RWPE1 (cell line): ENCODE results near the gene RAB3C.

Source experiments
- CTCF ChIA-PET: fragments of 350-600 bp; sonication (Branson Sonifier 250); formaldehyde crosslinking; extraction: SDS; loops from one replicate; lab custom pipeline; 2021; lab: Yijun Ruan, JAX
- POLR2A ChIA-PET: fragments of 400-600 bp; formaldehyde crosslinking; extraction: SDS; loops from one replicate; lab custom pipeline; 2020; ENCODE audit warnings: antibody characterized with exemption; ENCODE audit not compliant: low non-redundant PET; lab: Yijun Ruan, JAX
- DNase-seq: peaks from one replicate; pipeline ENCODE4 v3.0.0; 2012; ENCODE audit warnings: low spot score
- H3K27ac ChIP-seq: fragments of 450-650 bp; 2 replicates; pipeline ENCODE4 v1.5.1; 2017
- TF ChIP-seq, protein P1 (sequence below): fragments of 450-650 bp; conservative IDR thresholded peaks from 2 replicates; pipeline ENCODE4 v1.5.1; 2017; ENCODE audit warnings: low read depth, mild to moderate bottlenecking

RAB3C gene

DNA sequence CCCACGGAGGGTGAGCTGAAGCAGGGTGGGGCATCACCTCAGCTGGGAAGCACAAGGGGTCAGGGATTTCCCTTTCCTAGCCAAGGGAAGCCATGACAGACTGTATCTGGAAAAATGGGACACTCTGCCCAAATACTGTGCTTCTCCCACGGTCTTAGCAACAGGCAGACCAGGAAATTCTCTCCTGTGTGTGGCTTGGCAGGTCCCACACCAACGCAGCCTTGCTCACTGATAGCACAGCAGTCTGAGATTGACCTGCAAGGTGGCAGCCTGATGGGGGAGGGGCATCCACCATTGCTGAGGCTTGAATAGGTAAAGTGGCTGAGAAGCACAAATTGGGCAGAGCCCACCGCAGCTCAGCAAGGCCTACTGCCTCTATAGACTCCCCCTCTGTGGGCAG lies 23.2 kb downstream of the RAB3C start:
- ChIA-PET CTCF (no interaction called here), POLR2A (no interaction called here)
- DNase-seq = no peak
- H3K27ac ChIP-seq = no peak overlapping the region
- TF ChIP-seq, protein P1, sequence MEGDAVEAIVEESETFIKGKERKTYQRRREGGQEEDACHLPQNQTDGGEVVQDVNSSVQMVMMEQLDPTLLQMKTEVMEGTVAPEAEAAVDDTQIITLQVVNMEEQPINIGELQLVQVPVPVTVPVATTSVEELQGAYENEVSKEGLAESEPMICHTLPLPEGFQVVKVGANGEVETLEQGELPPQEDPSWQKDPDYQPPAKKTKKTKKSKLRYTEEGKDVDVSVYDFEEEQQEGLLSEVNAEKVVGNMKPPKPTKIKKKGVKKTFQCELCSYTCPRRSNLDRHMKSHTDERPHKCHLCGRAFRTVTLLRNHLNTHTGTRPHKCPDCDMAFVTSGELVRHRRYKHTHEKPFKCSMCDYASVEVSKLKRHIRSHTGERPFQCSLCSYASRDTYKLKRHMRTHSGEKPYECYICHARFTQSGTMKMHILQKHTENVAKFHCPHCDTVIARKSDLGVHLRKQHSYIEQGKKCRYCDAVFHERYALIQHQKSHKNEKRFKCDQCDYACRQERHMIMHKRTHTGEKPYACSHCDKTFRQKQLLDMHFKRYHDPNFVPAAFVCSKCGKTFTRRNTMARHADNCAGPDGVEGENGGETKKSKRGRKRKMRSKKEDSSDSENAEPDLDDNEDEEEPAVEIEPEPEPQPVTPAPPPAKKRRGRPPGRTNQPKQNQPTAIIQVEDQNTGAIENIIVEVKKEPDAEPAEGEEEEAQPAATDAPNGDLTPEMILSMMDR = no peak

DNA sequence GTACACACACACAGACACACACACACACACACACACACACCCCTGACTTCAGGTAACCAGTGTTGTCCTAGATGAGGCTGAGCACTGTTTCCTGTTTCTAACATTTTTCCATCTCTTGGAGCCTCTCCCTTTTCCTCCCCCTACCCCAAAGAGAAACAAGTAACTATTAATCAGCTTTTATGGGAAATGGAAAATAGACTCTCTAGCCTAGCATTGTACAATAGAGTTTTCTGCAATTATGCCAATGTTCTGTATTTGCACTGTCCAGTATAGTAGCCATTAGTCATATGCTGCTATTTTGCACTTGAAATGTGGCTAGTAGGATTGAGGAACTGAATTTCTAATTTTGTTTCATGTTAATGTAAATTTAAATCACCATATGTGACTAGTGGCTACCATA lies 33.1 kb downstream of the RAB3C start:
- ChIA-PET CTCF (no interaction called here), POLR2A (no interaction called here)
- DNase-seq = no peak
- TF ChIP-seq, protein P1 = no peak
- no peak overlapping the region for H3K27ac ChIP-seq

DNA sequence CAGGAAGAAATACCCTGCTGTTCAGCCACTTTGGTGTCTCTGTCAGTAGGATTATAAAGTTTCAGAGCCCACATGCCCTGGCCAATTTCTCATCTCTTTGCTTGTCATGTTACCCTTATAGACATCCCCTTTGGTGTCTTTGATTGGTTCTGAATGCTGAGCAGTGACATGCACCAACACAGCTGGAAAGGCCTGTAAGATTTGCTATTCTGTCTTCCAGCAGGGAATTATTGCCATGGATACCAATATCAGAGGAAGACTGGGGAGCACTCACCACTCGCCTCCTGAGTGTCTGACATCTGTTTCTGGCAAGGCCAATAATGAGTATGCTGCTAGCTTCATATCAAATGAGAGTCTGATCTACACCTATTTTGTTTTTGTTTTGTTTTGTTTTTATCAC lies 34.4 kb downstream of the RAB3C start:
- no peak overlapping the region for H3K27ac ChIP-seq
- ChIA-PET CTCF (no interaction called here), POLR2A (no interaction called here)
- TF ChIP-seq, protein P1 = no peak
- DNase-seq = no peak

DNA sequence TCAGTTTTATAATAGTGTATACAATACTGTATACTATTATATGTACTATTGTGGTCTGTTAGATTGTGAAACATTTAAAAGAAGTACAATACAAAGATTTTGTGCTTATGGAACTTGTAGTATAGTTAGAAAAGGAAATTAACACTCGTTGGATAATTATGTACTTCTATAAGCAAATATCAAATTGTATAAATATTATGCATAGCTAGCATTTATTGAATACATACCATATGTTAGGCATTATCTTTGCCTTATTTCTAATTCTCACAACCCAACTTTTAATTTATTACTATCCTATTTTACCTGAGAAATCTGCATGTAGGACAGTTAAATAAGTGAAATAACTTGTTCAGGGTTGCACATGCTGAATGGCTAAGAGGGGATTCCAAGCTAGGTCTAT lies 37.5 kb downstream of the RAB3C start:
- H3K27ac ChIP-seq = no peak overlapping the region
- ChIA-PET CTCF (interaction anchor here (0.5 kb wide), 1 partner anchor 640 kb away, joined by 3 read pairs; no protein-coding TSS in a partner anchor), POLR2A (no interaction called here)
- DNase-seq = no peak
- TF ChIP-seq, protein P1 = no peak

DNA sequence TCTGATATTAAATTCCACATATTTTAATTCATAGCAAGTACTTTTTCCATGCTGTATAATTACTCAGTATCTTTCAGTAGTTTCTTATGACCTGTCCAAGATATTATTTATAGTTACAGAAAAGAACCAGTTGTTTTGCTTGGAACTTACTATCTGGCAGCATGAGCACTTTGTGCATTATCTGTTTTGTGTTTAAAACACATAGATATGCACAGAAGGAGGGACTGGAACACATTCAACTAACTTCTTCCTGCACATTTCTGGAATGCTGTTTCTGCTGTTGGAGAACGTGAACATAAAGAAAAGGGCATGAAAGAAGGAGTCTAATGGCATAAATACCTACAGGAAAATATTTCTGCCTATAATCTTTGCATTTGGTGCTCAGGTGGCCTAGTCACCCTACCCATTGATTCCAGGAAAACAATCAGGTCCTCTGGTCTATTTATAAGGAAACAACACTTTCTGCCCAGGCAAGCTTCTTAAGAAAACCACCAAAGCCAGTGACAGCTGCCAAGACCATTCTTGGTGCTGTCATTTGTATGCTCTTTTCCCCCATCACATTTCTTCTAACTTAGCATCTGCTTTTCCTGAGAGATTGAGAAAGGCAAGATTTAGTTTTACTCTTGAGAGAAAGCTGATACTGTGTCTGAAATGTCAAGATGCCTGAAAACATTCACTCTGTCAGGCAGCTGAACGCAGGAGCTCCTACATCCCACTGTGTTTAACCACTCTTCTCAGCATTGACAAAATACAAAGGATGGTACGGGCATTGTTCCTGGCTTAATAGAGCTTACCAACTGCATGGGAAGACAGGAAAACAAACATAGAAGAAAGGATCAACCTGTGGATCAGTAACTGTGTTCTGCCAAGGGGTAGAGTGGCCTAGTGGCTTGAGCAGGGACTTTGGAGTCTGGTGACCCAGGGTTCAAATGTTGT lies 40.3 kb downstream of the RAB3C start:
- H3K27ac ChIP-seq = no peak overlapping the region
- TF ChIP-seq, protein P1 = no peak
- no peak for DNase-seq
- POLR2A ChIA-PET = interaction anchor here (0.6 kb wide), 1 partner anchor 683 kb away, joined by 3 read pairs; no protein-coding TSS in a partner anchor
- CTCF ChIA-PET = interaction anchor here (0.6 to 0.7 kb wide), 2 partner anchors 44 to 323 kb away, joined by 3 read pairs; no protein-coding TSS in a partner anchor

DNA sequence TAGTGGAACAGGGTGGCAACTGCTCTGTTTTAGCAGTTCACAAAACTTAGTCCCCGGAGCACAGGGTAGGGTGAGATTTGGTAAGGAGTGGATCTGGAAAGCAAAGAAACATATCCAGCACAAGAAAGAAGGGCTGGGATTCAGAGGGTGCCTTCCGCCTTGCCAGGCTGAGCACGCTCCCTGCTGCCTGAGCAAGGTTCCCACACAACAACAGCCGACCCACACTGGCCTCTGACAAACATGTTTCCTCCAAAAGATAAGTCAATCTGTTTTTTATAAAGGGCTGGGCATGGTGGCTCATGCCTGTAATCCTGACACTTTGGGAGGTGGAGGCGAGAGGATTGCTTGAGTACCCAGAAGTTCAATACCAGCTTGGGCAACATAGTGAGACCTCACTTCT lies 45.8 kb downstream of the RAB3C start:
- DNase-seq = no peak
- TF ChIP-seq, protein P1 = no peak
- ChIA-PET POLR2A (no interaction called here), CTCF (interaction anchor here (0.7 kb wide), 1 partner anchor 632 kb away, joined by 3 read pairs; no protein-coding TSS in a partner anchor)
- H3K27ac ChIP-seq = no peak overlapping the region
